K562 (cell line): Measurements from ENCODE around the gene BCAS3. TPM values are rescaled to one million over a fixed set of nuclear protein-coding genes. Genes with fewer than 3 reads are reported as not detected.

Experiments used
- ATAC-seq: fragments of 200-7000 bp; cut with Tn5 transposase; 3 replicates; pipeline ENCODE4 v1.9.1; 2020; ENCODE audit warnings: moderate library complexity
- BruUV-seq: library from RNA; stranded (reverse); fragments of 400-500 nt; replicated peaks from 2 replicates; lab custom pipeline; 2021; lab: Mats Ljungman, UMichigan
- CTCF ChIA-PET: fragments of 300-600 bp; formaldehyde crosslinking; extraction: SDS; loops from one replicate; lab custom pipeline; 2021; ENCODE audit warnings: low intra/inter-chr PET ratio; lab: Yijun Ruan, JAX
- POLR2A ChIA-PET: fragments of 300-600, 350-650 bp; sonication (Branson Sonifier 250); formaldehyde crosslinking; extraction: SDS; loops from one replicate; lab custom pipeline; 2021; ENCODE audit warnings: antibody characterized with exemption, inconsistent platforms; lab: Yijun Ruan, JAX
- DNase-seq, 4 experiments: peaks; one replicate each; pipeline versions ENCODE4 v3.0.0 to v3.0.0-alpha.2; 2011 to 2018; ENCODE audit warnings: low spot score in 3 of 4, mixed read lengths in 3 of 4; ENCODE audit errors: extremely low read depth in 1 of 4
- FAIRE-seq: peaks from 2 replicates; lab custom pipeline; 2011; peaks lifted over from hg19 to GRCh38; lab: Jason Lieb, UNC
- H2AFZ ChIP-seq: 2 replicates; pipeline ENCODE4 v1.6.0; 2011; ENCODE audit warnings: low read depth, low read length, control low read depth, inconsistent platforms
- H3K27ac ChIP-seq: fragments of 200-600 bp; 3 replicates; pipeline ENCODE4 v1.8.0; 2011; ENCODE audit warnings: low read depth, mild to moderate bottlenecking, control low read depth, inconsistent platforms, low read length, moderate library complexity, mixed read lengths; ENCODE audit errors: extremely low read depth
- H3K27me3 ChIP-seq, 2 experiments: fragments of 300-600 bp in 1 of 2; 2 replicates in 1 of 2; 3 replicates in 1 of 2; pipeline versions ENCODE4 v1.6.0 to v1.8.0; 2011; ENCODE audit warnings: inconsistent platforms in 2 of 2, low read length in 2 of 2, mild to moderate bottlenecking in 1 of 2, mixed read lengths in 1 of 2, moderate library complexity in 1 of 2; ENCODE audit not compliant: control insufficient read depth in 2 of 2, insufficient read depth in 2 of 2
- H3K36me3 ChIP-seq: fragments of 300-600 bp; 3 replicates; pipeline ENCODE4 v1.8.0; 2011; ENCODE audit warnings: mild to moderate bottlenecking, low read length, inconsistent platforms; ENCODE audit not compliant: control insufficient read depth, insufficient read depth
- H3K4me1 ChIP-seq, 2 experiments: fragments of 200-600 bp in 1 of 2; replicated peaks in 1 of 2; 2 replicates in 1 of 2; 3 replicates in 1 of 2; pipeline versions ENCODE4 v1.5.1 to v1.8.0; 2011; ENCODE audit warnings: inconsistent platforms in 2 of 2, low read length in 2 of 2, mild to moderate bottlenecking in 1 of 2, mixed read lengths in 1 of 2, moderate library complexity in 1 of 2; ENCODE audit not compliant: control insufficient read depth in 2 of 2, insufficient read depth in 2 of 2
- H3K4me2 ChIP-seq: 2 replicates; pipeline ENCODE4 v1.6.1; 2011; ENCODE audit warnings: low read length, control low read depth, inconsistent platforms, mixed read lengths; ENCODE audit not compliant: insufficient read depth
- H3K4me3 ChIP-seq: fragments of 200-600 bp; sonication (generic), shearing (Covaris generic); 2 replicates; pipeline ENCODE4 v1.5.1; 2016; ENCODE audit warnings: control low read depth, inconsistent platforms
- H3K79me2 ChIP-seq: fragments of 200-600 bp; 3 replicates; pipeline ENCODE4 v1.8.0; 2011; ENCODE audit warnings: low read length, inconsistent platforms; ENCODE audit not compliant: control insufficient read depth, insufficient read depth
- H3K9ac ChIP-seq, 2 experiments: 2 replicates each; pipeline versions ENCODE4 v1.6.0 to v1.6.1; 2011; ENCODE audit warnings: low read depth in 2 of 2, low read length in 2 of 2, control low read depth in 1 of 2, inconsistent platforms in 1 of 2, mild to moderate bottlenecking in 1 of 2, mixed read lengths in 1 of 2; ENCODE audit not compliant: insufficient read depth in 1 of 2
- H3K9me1 ChIP-seq: one replicate; pipeline ENCODE4 v1.6.0; 2011; ENCODE audit warnings: inconsistent platforms, mild to moderate bottlenecking, low read length, moderate library complexity; ENCODE audit not compliant: control insufficient read depth, insufficient read depth
- H3K9me3 ChIP-seq: replicated peaks from 2 replicates; pipeline ENCODE4 v1.5.1; 2011; ENCODE audit warnings: low read depth, low read length, inconsistent platforms; ENCODE audit not compliant: control insufficient read depth, insufficient read depth
- H4K20me1 ChIP-seq: replicated peaks from 2 replicates; pipeline ENCODE4 v1.6.1; 2011; ENCODE audit warnings: low read length, inconsistent platforms, mixed read lengths; ENCODE audit not compliant: control insufficient read depth, insufficient read depth
- ETV1 ChIP-seq: fragments of 450-650 bp; conservative IDR thresholded peaks from 2 replicates; pipeline ENCODE4 v1.6.1; 2016; ENCODE audit warnings: missing genetic modification characterization, control low read depth, low read depth, missing compliant biosample characterization
- MYBL2 ChIP-seq, 2 experiments: fragments of 450-650 bp in 1 of 2; sonication (generic) in 1 of 2; formaldehyde crosslinking in 1 of 2; IDR thresholded peaks; 2 replicates each; pipeline versions ENCODE4 v1.6.1 to v1.8.1; 2017 to 2022; ENCODE audit warnings: borderline replicate concordance in 1 of 2, inconsistent platforms in 1 of 2, low read depth in 1 of 2, mild to moderate bottlenecking in 1 of 2, missing genetic modification reagents in 1 of 2, moderate library complexity in 1 of 2
- RBM22 ChIP-seq: fragments of 200-400 bp; formaldehyde crosslinking; IDR thresholded peaks from 2 replicates; pipeline ENCODE4 v1.6.1; 2018; ENCODE audit warnings: low read length, low read depth; ENCODE audit not compliant: poor library complexity, severe bottlenecking
- SMARCA5 ChIP-seq: fragments of 450-650 bp; IDR thresholded peaks from 2 replicates; pipeline ENCODE4 v1.6.1; 2016
- ZEB2 ChIP-seq: fragments of 450-650 bp; IDR thresholded peaks from 2 replicates; pipeline ENCODE4 v1.6.1; 2016
- WGBS: fragments of 100-300 bp; shearing (Covaris generic); methylation state at CpG from one replicate; pipeline ENCODE4 v1.1.6; 2016; ENCODE audit warnings: low coverage, mixed read lengths; ENCODE audit not compliant: insufficient coverage; ENCODE audit errors: missing lambda C conversion rate; 5-methylcytosine and 5-hydroxymethylcytosine counted together
- in situ Hi-C: fragments of 300-500 bp; cut with MboI; formaldehyde crosslinking; loops from 4 replicates; pipeline ENCODE4 v1.15.0; 2018; ENCODE audit warnings: inconsistent platforms, mixed read lengths
- intact Hi-C: fragments of 100-400 bp; cut with micrococcal nuclease; formaldehyde crosslinking; loops from 2 replicates; pipeline ENCODE4 v1.14.2; 2022
- polyA plus RNA-seq, 8 experiments: library from polyadenylated mRNA; depleted of rRNA in 4 of 8; stranded (reverse) in 5 of 8; unstranded in 3 of 8; fragments of >200 nt; fragmentation: Nextera tagmentation in 2 of 8; fragmentation: Illumina TruSeq in 1 of 8; extraction: Ambion mirVana in 2 of 8; extraction: Trizol in 1 of 8; gene quantifications; 2 replicates each; pipeline versions ENCODE4 v1.2.1 to v1.2.3, GENCODE V29; 2011 to 2014; ENCODE audit warnings: inconsistent platforms in 1 of 8, missing spikeins in 1 of 8
- total RNA-seq, 7 experiments: library from RNA; depleted of rRNA in 6 of 7; stranded (reverse); fragments of >200 nt in 6 of 7; fragmentation: Illumina TruSeq in 2 of 7; extraction: Trizol in 2 of 7; gene quantifications; 2 replicates each; pipeline versions ENCODE4 v1.2.1 to v1.2.3, GENCODE V29; 2011 to 2021; ENCODE audit warnings: low replicate concordance in 1 of 7
- TF ChIP-seq, protein P1 (sequence below): sonication (generic); formaldehyde crosslinking; IDR thresholded peaks from 2 replicates; pipeline ENCODE4 v1.4.0; 2020; ENCODE audit warnings: mild to moderate bottlenecking, missing genetic modification reagents

The BCAS3 gene
- total and polyA plus RNA-seq, 9 of the 15 experiments (the other 6 are each of a cell fraction or from before 2014, with no cell fraction given) = 1.9 to 5.5 (median 3.5) TPM

DNA sequence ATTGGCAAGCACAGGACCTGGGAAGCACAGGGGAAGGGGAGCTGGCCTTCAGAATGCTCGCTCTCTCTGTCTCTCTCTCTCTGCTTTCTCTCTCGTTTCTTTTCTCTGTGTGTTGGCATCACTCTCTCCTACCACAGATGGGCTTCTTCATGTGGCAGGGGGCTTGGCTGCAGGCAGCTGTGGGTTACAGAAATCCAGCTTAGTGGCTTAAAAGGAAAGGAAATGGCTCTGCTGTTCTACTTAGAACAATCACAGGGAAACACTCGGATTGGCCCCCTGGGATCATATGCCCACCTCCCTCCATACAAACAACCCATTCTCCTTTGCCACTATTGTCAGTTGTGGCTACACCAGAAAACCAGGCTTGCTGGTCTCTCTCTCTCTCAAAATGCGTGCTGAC lies 742.4 kb downstream of the BCAS3 start:
- H3K4me2 ChIP-seq = no peak overlapping the region
- no peaks in the 10 kb centered on the region for H3K9me3 ChIP-seq
- H3K9me1 ChIP-seq = no peaks in the 10 kb centered on the region
- WGBS = 0% methylated on average over 4 of the region's 4 CpGs
- in situ Hi-C loops (loop anchor here (5.0 to 10.0 kb wide), 2 partner anchors 132 to 425 kb away; no protein-coding TSS in a partner anchor), intact Hi-C loops (no loop called here)
- BruUV-seq = no TSS peak
- no peak for FAIRE-seq
- no peak overlapping the region for H3K9ac ChIP-seq
- no peaks in the 10 kb centered on the region for H4K20me1 ChIP-seq
- no peak for ATAC-seq
- no peak for TF ChIP-seq RBM22
- no peak for TF ChIP-seq MYBL2 (IDR thresholded peaks at IDR 0.05; ENCODE audit: low read depth)
- TF ChIP-seq MYBL2 (CRISPR knock-in tag; IDR thresholded peaks at IDR 0.05; ENCODE audit: borderline replicate concordance) = no peak
- TF ChIP-seq ZEB2 = no peak
- TF ChIP-seq, protein P1, sequence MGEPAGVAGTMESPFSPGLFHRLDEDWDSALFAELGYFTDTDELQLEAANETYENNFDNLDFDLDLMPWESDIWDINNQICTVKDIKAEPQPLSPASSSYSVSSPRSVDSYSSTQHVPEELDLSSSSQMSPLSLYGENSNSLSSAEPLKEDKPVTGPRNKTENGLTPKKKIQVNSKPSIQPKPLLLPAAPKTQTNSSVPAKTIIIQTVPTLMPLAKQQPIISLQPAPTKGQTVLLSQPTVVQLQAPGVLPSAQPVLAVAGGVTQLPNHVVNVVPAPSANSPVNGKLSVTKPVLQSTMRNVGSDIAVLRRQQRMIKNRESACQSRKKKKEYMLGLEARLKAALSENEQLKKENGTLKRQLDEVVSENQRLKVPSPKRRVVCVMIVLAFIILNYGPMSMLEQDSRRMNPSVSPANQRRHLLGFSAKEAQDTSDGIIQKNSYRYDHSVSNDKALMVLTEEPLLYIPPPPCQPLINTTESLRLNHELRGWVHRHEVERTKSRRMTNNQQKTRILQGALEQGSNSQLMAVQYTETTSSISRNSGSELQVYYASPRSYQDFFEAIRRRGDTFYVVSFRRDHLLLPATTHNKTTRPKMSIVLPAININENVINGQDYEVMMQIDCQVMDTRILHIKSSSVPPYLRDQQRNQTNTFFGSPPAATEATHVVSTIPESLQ (CRISPR knock-in tag) = no peak
- TF ChIP-seq ETV1 = no peak
- TF ChIP-seq SMARCA5 = no peak
- ChIA-PET CTCF (no interaction called here), POLR2A (interaction anchor here (0.5 to 0.6 kb wide), 2 partner anchors 131 to 708 kb away, joined by 3 read pairs; no protein-coding TSS in a partner anchor)
- no peaks in the 10 kb centered on the region for H3K79me2 ChIP-seq
- no peak overlapping the region for H3K27ac ChIP-seq
- DNase-seq = peak in 1 of 4 experiments; percentile 2
- no peak overlapping the region for H2AFZ ChIP-seq
- H3K4me1 ChIP-seq = peaks cover 0 to 10% of the 10 kb centered on the region in 2 experiments; a peak in 4 of 5 replicates
- no peaks in the 10 kb centered on the region for H3K36me3 ChIP-seq
- peaks cover 7 to 28% of the 10 kb centered on the region in 2 experiments; a peak in 4 of 5 replicates for H3K27me3 ChIP-seq
- no peak overlapping the region for H3K4me3 ChIP-seq
